HS-5 (cell line): Measurements from ENCODE around the gene WWC2.

Source experiments
- DNase-seq: peaks from one replicate; pipeline ENCODE4 v3.0.0-alpha.2; 2012; ENCODE audit warnings: low read depth

The WWC2 gene

DNA sequence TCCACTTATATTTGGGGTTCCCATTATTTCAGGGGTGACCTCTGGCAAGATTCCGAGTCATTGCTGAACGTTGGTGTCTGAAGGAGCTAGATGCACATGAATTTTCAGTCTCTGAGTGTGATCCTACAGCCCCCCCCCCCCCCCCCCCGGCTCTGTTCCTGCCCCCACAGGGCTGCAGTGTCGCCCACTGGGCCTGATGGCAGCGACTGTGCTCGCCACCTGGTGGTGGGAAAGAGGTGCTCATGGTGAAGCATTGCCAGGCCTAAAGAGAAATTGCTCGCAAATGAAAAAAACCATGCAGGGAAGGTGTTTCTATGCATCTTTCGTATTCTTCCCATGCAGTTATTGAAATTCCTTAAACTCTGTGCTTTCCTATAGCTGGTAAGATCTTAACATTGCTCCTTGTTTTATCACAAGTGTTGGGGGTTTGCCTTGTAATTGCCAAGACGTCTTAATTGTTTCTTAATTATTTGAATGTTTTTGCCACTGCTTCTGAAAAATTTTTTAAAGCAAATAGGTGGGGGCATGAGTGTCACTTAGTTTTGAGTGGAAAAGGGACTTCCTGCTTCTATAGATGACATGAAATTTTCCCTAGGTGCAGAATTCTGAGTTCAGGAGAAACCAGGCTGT is 157.8 kb downstream of the WWC2 start:
- no peak for DNase-seq

DNA sequence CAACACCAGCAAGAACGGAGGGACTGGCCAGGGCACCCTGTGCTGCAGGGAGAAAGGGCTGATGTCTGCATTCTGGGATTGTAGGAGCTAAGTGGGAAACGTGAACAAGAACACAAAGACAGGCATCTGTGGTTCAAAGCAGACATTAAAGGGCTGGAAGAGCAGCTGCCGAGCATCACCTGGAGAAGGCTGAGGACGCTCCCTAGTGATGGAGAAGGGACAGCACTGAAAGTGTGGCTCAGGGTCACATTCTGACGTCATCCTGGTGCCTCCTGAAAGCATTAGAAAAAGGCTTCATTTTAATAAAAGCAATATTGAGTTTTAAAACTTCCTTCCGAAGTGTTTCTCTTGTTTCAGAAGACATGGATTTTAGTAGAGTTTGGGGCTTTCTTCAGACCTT is 158.8 kb downstream of the WWC2 start:
- no peak for DNase-seq

DNA sequence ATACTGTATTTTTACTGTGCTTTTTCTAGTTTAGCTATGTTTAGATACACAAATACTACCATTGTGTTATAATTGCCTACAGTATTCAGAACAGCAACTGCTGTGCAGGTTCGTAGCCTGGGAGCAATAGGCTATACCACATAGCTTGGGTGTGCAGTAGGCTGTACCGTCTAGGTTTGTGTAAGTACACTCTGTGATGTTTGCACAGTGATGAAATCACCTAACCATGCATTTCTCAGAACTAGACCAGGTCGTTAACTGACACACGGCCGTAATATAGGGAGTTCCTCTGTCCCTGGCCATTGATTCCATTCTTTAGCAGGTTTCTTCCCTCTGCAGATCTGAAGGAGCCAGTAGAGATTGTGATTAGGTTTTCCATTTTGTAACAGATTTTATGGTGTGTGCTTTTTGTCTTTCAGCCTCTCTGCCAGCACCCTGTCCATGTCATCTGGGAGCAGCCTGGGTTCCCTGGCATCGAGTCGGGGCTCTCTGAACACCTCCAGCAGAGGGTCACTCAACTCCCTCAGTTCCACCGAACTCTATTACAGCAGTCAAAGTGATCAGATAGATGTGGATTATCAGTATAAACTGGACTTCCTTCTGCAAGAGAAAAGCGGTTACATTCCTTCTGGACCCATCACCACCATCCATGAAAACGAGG is 161.6 kb downstream of the WWC2 start:
- no peak for DNase-seq

DNA sequence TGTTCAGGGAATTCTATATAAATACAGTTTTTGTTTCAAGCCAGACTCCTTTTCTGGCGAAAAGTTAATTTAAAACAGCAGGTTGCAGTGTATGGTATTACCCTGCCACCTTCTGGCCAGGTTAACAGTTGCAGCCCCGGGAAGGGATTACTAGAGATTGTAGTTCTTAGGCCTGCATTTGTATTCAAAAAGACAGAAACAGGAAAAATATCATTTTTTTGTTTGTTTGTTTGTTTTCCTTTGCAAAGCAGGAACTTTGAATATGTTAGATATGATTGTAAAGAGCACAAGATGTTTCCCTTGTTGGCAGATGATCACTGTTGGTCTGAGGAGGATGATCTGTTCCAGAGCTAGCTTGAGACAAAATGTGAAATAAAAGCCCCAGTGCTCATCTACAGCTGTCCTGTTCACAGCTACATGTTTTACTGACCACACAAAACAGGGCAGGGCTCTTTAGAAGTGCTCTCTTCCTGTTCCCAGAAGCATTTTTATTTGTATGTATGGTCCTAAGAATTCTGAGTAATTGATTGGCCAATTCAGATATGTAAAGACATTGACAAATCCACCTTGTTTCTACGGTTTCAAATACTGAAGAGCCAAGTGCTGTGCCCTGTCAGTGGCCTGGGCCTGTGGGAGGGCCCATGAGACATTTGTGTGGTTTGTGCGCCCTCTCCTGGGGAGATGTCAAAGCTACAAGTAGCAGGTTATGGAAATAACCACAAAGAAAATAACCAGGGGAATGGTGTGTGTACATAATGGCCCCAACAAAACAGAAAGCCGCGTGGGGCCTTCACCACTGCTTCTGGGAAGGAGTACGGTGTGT is 163.1 kb downstream of the WWC2 start:
- no peak for DNase-seq

DNA sequence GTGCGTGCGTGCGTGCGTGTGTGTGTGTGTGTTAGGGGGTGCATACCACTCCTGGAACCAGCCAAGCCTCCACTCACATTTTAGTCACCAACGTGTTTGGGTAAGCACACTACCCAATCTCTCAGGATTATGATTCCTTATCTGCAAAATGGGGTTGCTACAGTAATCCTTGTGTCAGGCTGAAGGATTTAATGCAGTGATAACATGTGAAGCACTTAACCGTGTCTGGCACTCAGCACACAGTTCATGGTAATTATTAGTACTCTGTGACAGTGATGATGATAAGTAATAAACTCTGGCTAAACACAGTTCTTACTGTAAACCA is 163.7 kb downstream of the WWC2 start:
- DNase-seq, result no peak

DNA sequence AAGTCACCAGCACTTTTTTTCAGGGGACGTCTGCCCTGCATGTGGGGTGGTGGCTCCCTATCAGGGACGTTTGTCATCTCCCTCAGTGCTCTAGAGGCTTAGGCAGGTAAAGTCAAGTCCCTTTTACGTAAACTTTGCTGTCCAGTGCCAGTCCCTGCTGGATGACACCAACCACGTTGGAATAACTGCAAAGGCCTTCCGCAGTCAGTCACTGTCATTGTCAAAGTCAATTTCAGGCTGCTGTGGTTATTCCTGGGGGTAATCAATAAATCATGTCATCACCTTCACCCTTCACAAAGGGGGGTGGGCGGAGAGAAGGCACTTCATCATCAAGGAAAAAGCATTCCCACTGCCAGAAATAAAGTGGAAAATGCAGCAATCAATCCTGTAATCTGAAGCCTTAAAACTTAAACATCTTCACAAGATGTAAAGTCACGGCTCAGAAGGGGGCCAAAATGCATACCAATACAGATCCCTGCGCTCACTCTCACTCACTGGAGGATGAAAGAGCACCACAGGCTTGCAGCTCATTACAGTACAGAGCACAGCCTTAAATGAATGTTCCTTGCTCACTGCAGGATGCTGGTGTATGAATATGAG is 164.8 kb downstream of the WWC2 start:
- no peak for DNase-seq

DNA sequence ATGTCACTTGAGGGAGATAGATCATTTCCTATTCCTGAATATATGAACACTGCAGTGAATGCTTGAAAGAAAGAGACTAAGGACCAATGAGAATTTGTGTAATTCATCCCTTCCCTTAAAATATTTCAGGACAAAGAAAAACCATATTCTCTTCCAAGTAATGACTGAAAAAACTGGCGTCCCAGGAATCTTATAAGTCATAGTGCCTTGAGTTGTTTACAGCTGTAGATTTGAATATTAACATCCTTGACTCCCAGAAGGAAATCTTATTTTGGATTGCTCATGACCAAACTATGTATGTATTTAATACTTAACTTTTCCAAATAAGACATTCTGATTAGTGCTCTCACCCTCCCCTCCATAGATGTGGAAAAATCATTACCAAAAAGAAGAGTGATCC is 165.6 kb downstream of the WWC2 start:
- DNase-seq, result no peak

DNA sequence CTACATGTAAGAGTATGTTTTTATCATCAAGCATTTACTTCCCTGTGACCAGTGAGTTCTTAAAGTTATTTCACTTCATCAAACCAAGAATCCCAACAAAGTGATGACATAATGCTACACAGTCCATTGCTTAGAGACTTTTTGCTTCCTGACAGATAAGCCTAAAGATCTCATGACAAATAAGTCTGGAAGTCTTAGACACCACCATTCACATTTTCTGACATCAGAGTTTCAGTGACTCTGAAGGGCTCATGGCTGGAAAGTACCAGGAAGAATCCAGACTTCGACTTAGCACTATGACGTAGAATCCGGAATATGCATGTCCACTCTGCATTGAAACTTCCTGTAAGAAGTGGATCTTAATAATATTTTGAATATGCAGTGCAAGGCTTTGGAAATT is 167.3 kb downstream of the WWC2 start:
- no peak for DNase-seq

DNA sequence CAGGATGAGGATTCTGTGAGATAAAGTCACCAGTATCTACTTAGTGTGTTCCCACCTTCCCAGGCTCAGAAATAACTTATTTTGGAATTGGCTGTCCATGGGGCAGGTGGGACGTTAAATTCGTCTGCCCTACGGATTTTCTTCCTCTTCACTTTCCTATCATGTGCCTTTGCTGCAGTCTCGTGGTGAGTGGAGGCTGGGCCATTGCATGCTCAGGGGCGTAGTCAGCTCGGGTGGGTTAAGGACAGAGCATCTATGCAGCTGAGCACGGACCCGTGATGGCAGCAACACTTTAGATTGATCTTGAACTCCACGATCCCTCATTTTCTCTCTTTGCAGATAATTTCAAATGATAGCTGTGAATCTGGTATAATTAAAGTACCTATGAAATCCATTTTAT is 169.5 kb downstream of the WWC2 start:
- DNase-seq, result no peak

DNA sequence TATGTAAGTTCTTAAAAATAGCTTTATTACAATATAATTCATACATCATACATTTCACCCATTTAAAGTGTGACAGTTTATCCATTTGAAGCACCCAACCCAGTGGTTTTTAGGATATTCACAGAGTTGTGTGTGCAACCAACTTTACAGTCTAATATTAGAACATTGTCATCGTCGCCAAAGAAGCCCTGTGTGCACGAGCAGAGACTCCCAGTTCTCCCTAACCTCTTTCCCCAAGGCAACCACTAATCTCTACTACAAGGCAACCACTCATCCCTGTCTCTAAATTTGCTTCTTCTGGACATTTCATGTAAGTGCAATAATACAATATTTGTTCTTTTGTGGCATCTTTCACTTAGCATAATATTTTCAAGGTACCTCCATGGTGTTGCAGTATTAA is 173.3 kb downstream of the WWC2 start:
- no peak for DNase-seq

DNA sequence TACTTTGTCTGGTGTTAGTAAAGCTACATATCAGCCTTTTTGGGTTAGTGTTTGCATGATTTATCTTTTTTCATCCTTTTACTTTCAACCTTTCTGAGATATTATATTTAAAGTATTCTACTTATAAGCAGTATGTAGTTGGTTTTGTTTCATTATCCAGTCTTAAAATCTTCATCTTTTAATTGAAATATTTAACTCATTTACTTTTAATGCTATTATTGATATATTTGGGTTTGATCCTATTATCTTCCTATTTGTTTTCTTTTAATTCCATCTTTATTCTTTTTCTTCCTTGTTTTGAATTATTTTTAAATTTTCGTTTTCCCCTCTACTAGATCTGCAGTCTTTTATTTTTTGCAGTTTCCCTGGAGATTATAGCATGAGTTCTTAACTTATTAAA is 177.0 kb downstream of the WWC2 start:
- DNase-seq, result no peak

DNA sequence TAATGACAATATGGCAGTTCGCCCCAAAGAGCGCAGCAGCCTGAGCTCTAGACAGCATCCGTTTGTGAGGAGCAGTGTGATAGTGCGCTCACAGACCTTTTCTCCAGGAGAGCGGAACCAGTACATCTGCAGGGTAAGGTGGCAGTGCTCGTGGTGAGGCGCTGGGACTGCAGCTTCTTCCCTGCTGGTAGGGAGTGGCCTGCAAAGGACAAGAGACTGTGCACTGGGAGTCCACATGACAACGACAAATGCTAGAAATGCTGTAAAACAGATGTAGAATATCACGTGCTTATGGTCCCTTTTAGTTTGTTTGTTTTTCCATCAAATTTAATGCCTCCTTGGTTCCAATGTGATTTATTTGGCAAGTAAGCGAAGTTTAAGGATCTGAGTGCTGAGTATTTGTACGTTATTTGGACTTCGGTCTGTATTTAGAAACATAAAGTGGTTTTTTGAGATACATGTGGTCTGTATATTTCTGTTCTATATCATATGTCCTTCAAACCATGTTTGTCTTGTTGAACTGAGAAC is 185.3 kb downstream of the WWC2 start:
- DNase-seq, result no peak

DNA sequence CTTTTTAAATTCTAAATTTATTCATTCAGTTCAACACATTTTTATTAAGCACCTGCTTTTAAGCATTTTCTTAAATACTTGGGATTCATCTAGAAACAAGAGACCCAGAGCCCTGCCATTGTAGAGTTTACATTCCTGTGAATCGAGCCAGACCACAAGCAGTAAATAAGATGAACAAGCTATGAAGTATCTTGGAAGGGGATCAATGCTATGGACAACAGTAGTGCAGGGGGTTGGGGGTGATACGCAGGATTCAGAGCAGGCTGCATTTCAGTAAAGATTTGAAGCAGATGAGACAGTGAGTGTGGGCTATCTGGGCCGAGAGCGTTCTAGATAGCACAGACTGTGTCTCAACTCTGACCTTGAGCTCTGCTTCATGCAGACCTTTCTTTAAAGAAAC is 185.9 kb downstream of the WWC2 start:
- DNase-seq, result peak; percentile 14

DNA sequence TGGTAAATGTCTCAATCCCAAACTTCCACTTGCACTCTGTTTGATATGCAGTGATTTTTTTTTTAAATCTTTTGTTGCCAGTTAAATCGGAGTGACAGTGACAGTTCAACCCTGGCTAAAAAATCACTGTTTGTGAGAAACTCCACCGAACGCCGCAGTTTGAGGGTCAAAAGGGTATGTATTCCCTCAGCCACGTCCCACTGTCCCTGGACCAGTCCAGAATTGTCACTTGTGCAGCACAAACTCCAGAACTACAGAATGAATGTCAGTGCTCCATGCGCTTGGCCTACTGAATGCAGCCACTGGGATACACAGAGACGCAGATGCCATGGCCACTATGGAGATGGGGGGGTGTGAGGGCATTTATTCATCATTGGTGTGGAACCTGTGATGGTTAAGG is 186.8 kb downstream of the WWC2 start:
- DNase-seq, result no peak

DNA sequence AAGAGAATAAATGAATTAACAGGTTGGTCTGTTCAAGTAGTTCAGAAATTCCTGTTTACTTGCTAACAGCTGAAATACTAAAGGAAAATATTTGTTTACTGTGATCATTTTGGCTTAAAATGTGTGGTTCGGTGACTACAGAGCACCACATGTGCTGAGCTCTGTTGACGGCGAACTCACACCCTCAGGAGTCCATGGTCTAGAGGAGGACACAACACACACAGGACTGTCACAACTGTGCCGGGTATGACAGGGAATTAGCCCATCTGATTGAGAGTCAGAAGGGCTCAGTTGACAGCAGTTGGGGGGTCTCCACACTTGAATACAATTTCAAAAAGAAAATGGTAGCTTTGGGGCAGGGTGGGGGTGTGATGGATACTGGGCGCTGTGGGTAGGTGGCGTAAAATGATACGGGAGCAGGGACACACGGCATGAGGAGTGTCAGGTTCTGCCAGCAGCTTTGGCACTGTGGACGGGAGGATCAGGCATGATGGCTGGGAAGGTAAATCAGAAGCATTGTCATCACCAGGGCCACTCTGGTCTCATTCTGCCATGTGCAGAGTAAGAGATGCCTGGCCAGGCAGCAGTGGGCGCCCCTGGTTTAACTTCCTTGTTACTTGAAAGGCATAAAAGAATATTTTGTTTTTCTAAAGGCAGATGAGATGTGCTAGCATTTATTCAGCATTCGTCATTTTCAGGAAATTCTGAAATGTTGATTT is 187.7 kb downstream of the WWC2 start:
- no peak for DNase-seq

DNA sequence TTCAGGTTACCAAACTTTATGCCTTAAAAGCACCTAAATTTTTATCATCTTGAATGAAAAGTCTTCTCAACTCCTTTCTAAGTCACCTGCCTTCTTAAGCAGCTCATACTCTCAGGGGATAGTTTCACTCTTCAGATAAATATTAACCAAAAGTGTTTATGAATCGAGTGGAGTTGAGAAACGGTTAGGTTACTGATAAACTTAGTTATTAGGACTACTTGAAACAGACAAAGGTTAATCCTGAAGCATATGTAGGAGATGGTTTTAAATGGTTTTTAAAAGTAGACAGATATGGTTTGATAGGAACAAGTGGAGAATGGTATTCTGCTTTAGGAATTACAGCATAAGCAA is 188.2 kb downstream of the WWC2 start:
- DNase-seq, result no peak

DNA sequence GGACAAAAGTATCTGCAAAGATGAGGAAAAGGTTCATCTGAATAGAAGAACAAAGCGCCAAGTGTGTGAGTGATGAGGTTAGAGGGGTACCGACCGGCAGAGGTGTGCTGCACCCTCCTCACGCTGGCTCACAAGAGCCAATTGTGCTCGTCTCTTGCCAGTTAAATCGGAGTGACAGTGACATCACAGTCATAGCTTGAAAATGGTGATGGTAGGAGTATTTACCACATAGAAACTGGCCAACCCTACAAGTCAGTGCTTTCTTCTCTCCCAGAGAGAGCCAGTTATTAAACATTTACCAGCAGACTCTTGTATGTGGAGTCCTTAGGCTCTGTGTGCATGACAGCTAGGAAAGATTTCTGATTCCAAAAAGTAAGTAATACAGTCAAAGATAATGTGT is 188.6 kb downstream of the WWC2 start:
- DNase-seq, result no peak

DNA sequence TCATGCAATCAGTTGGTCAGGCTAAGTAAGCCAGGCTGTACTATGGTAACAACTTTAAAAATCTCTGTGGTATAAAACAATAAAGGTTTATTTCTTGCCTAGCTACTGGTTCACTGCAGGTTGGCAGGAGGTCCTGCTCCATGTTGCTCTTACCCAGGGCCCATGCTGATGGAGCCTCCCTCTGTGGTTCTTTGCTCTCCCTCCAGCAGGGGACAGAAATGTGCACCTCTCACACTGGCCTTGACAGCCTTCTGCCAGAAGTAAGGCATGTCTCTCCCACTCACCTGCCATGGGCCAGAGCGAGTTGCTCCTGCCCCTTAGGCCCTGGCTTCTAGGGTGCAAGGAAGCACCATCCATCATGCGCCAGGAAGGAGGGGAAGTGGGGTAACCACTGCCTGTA is 189.9 kb downstream of the WWC2 start:
- DNase-seq, result no peak

DNA sequence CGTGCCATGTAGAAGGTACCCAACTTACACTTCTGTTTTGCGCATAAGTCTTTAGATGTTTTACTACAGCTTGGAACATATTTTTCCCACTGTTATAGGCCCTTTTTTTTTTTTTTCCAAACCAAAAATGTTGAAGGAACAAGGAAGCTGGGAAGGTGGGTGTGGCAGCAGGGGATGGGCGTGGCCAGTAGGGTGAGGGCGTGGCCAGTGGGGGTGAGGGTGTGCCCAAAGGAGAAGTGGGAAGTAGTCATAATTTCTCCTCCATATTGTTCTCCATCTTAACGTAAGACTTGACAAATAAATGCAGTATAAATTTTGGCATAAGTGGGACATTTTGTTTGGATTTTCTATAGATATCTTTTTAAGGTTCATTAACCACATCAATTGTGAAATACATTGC is 190.6 kb downstream of the WWC2 start:
- no peak for DNase-seq

DNA sequence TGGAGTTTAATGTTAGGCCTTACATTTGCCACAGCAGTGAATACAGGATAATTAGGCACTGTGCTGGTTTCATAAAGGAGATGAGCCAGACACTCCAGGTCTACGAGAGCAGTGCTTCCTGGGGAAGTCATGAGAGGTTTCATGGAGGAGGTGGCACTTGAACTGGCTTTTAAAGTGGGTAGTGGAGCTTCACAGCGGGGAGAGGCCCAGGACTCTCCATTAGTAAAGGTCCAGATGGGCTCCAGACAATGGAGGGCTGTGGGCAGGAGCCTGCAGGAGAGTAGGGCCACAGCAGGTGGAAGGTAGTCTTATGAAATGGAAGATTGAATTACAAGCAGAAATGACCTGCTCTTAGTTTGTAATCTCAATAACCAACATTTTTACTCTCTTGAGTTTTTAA is 192.0 kb downstream of the WWC2 start:
- DNase-seq, result no peak

DNA sequence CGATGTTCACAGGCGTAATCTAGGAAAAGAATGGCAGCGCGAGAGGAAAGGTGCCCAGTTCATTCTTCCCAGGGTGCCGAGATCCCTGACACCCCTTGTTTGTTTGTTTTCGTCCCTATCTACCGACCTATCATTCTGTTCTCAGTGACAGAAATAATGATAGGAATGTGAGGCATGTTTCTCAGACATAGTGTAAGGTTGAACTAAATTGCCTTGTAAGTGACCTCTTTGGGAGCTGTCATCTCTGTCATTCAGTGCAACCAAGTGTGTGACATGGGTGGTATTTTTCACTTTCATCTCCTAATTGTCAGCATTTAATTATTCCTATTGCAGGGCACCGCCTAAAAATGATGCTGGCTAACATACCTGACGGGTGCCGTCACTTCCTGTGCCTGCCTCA is 196.7 kb downstream of the WWC2 start:
- DNase-seq, result no peak

DNA sequence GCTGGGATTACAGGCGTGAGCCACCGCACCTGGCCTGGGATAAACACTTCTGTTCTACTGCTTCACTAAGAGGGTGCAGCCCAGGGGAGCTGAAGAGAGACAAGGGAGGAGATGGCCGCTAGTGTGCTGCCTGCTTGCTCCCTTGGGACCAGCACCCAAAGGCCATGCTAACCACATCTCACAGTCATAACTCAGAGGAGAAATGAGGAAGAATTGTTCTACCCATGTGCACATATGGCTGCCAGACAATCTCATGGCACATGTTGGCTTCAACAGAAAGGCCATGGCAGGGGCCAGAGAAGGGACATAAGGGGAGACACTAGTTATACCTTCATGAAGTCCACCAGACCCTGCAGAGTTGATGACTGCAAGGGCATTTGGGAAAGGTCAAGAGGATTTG is 198.6 kb downstream of the WWC2 start:
- DNase-seq, result no peak
